ENCODE data around the gene ADCY7.

- TF ChIP-seq, protein P1, sequence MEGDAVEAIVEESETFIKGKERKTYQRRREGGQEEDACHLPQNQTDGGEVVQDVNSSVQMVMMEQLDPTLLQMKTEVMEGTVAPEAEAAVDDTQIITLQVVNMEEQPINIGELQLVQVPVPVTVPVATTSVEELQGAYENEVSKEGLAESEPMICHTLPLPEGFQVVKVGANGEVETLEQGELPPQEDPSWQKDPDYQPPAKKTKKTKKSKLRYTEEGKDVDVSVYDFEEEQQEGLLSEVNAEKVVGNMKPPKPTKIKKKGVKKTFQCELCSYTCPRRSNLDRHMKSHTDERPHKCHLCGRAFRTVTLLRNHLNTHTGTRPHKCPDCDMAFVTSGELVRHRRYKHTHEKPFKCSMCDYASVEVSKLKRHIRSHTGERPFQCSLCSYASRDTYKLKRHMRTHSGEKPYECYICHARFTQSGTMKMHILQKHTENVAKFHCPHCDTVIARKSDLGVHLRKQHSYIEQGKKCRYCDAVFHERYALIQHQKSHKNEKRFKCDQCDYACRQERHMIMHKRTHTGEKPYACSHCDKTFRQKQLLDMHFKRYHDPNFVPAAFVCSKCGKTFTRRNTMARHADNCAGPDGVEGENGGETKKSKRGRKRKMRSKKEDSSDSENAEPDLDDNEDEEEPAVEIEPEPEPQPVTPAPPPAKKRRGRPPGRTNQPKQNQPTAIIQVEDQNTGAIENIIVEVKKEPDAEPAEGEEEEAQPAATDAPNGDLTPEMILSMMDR (conservative IDR thresholded peaks at IDR 0.05; ENCODE audit: low read depth, low read length): no peak
- no peak for TF ChIP-seq POLR2A (IDR thresholded peaks at IDR 0.05; ENCODE audit: low read depth, low read length)
- no peak for TF ChIP-seq MAZ (IDR thresholded peaks at IDR 0.05; ENCODE audit: borderline replicate concordance, low read depth, low read length)
- TF ChIP-seq, protein P2, sequence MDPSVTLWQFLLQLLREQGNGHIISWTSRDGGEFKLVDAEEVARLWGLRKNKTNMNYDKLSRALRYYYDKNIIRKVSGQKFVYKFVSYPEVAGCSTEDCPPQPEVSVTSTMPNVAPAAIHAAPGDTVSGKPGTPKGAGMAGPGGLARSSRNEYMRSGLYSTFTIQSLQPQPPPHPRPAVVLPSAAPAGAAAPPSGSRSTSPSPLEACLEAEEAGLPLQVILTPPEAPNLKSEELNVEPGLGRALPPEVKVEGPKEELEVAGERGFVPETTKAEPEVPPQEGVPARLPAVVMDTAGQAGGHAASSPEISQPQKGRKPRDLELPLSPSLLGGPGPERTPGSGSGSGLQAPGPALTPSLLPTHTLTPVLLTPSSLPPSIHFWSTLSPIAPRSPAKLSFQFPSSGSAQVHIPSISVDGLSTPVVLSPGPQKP (IDR thresholded peaks at IDR 0.05; ENCODE audit: borderline replicate concordance, low read depth, low read length): no peak
These were observed 70.5 kb downstream of the ADCY7 start for GRCh38 chr16:50336884-50337283.

Data from IMR-90 (cell line).